Mucosa of stomach (tissue), 1 donor: ENCODE data around the gene SIDT2.

ENCODE experiments used
- H3K27me3 ChIP-seq: one replicate; pipeline ENCODE4 v1.7.0; 2013; ENCODE audit warnings: mild to moderate bottlenecking, low read length; ENCODE audit not compliant: control insufficient read depth, insufficient read depth
- H3K36me3 ChIP-seq: one replicate; pipeline ENCODE4 v1.7.0; 2013; ENCODE audit warnings: low read length; ENCODE audit not compliant: control insufficient read depth, insufficient read depth
- H3K4me1 ChIP-seq: one replicate; pipeline ENCODE4 v1.7.0; 2013; ENCODE audit warnings: mild to moderate bottlenecking, low read length; ENCODE audit not compliant: control insufficient read depth, insufficient read depth
- H3K4me3 ChIP-seq: one replicate; pipeline ENCODE4 v1.7.0; 2013; ENCODE audit warnings: low read length
- H3K9ac ChIP-seq: one replicate; pipeline ENCODE4 v1.7.0; 2013; ENCODE audit warnings: mild to moderate bottlenecking, low read length, moderate library complexity
- H3K9me3 ChIP-seq: one replicate; pipeline ENCODE4 v1.7.0; 2013; ENCODE audit warnings: mild to moderate bottlenecking, low read length, moderate library complexity; ENCODE audit not compliant: control insufficient read depth
- donor health status: Pancreatic carcinoma.

Gene SIDT2

DNA sequence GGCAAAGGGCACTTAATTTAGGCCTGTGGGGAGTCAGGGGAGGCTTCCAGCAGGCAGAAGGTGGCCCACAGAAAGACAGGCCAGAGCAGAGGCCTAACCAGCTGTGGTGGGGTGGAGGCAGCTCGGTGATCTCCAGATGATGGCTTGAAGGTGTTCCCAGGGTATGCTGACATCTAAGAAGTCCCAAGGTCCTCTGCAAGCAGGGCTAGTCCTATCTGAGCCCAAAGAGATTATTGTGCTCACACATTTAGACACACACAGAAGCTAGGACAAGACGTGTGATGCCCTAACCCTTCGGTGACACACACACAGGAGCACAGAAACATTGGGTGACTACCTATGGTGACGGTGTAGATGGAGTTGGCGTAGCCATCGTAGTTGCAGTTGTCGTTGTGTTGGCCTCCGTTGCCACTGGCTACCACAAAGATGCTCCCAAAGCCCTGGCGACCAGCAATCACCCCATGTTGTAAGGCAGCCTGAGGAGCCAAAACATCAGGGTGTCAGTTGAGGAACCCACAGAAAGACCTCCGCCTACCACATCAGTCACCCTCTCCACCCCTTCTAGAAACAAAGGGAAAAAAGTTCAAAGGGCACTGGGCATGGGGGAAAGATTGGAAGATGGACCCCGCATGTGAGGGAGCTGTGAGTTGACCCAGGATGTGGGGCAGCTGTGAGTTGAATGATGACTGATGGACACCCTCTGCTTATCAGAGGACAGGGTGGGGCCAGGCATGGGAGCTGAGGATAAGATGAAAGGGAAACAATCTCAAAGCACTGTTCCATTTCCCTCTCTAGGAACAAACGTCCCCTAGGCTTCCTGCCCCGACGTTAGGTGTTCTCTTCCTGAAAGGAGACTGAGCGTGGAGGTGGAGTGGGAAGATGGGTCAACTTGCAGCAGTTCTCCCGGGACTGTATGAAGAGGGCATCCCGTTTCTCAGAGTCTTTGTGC, 45.5 kb downstream of the SIDT2 start:
- peak overlapping the region; percentile 38 for H3K9ac ChIP-seq

DNA sequence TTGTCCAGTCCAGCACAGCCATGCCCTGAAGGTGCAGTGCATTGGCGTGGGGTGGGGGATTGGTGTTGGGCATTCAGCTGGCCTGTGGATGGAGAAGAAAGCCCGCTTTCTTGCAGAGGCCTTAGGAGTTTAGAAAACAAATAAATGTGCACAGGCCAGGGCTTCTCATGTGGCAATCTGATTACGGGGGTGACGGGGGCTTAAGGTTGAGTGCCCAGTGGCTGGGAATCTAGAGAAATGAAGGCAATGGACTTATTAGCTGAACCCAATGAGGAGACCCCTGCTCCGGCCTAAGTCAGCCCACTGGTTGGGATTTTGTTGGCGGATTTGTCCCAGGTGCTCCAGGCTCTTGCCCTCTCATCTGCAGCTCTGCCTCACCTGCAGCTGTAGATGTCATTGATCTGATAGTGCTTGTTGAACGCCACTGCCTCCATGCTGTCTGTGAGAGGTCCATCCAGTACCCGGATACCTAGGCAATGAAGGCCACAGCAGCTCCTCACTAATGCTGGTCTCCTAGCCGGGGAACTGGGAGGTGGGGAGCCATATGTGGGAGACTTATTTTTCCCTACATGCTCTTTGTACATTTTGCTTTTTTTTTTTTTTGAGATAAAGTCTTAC, 47.1 kb downstream of the SIDT2 start:
- peaks cover 67% of the 10 kb centered on the region for H3K4me1 ChIP-seq
- H3K4me3 ChIP-seq, result no peak overlapping the region
- no peaks in the 10 kb centered on the region for H3K27me3 ChIP-seq
- H3K9me3 ChIP-seq, result no peaks in the 10 kb centered on the region
- peaks cover 35% of the 10 kb centered on the region for H3K36me3 ChIP-seq
- H3K9ac ChIP-seq, result no peak overlapping the region

More for the DNA sequence above, 45.5 kb downstream of the SIDT2 start:
- Histone ChIP-seq H3K4me3 (peak overlapping the region; percentile 7), H3K36me3 (peaks cover 30% of the 10 kb centered on the region), H3K27me3 (no peaks in the 10 kb centered on the region), H3K9me3 (no peaks in the 10 kb centered on the region), H3K4me1 (peaks cover 72% of the 10 kb centered on the region)

DNA sequence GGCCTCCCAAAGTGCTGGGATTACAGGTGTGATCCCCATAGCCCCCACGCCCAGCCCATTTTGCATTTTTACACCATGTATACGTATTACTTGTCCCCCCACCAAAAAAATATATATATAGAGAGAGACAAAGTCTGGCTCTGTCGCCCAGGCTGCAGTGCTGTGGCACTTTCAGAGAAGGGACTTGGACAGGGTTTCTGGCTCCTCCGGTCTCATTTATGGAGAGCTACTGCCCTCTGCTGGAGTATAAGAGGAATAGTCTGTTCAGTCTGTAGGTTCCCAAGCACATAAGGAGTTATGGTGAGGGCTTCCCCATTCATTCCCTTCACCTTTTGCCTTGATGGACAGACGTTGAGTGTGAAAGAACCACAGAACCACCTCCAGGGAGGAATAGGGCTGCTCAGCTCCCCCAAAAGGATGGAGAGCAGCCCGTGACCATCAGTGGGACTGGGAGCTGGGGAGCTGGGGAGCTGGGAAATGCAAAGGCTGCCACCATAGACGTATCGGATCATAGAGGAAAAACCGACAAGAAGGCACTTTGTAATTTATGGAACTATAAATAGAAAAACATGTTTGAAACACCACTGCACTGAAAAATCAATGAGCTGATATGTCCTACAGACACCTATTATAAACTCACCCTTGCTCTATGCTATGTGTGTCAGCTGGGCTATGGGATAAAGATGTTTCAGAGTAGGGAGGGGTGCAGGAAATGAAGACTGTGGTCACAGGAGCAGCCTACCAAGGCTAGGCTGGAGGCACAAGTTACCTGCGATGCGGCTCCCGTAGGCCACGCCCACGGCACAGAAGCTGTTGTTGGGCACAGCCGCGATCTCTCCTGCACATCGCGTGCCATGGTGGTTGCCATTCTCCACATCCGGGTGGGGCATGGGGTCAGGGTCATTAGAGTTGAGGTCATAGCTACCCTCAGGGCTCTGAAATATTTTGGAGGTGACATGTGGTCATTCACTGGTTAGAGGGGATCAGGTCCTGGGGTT, 48.1 kb downstream of the SIDT2 start:
- Histone ChIP-seq H3K4me3 (no peak overlapping the region), H3K9me3 (no peaks in the 10 kb centered on the region), H3K4me1 (peaks cover 64% of the 10 kb centered on the region), H3K36me3 (peaks cover 35% of the 10 kb centered on the region), H3K9ac (no peak overlapping the region), H3K27me3 (no peaks in the 10 kb centered on the region)

DNA sequence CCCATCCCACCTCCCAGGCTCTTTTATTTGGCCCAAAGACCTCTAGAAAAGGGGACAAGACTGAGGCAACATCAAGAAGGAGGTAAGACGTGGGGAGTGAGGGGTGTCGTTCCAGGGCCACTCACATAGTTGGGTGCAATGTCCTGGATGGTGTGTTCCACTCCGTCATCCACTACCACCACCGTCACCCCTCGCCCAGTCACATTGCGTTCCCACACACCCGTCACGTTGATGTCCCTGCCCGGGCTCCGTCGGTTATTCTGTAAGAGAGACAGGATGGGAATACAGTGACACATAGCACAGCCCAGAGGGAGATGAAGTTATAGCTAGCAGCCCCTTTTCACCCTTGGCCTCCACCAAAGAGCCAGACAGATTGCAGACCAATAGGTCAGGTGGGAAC, 49.5 kb downstream of the SIDT2 start:
- Histone ChIP-seq H3K9me3 (no peaks in the 10 kb centered on the region), H3K4me3 (no peak overlapping the region), H3K27me3 (no peaks in the 10 kb centered on the region), H3K4me1 (peaks cover 56% of the 10 kb centered on the region), H3K36me3 (peaks cover 35% of the 10 kb centered on the region), H3K9ac (no peak overlapping the region)

DNA sequence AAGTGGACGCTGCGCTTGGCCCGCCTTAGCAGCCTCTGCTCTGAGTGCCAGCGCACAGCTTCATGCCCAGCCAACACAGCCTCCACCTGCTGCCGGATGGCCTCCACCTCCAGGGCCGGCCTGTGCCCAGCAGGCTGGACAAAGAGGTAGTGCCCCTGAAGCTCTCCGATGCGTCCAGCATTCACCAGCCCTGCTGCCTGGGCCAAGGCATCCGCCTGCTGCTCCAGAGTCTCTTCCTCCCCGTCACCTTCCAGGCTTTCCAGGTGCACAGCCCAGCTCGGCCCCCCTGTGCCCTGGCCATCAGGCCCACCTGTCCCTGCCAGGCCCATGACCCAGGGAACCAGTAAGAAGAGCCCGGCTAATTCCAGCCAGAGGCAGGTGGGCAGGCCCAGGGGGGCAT, 50.9 kb downstream of the SIDT2 start:
- Histone ChIP-seq H3K36me3 (peaks cover 27% of the 10 kb centered on the region), H3K4me3 (no peak overlapping the region), H3K27me3 (no peaks in the 10 kb centered on the region), H3K9ac (peak overlapping the region; percentile 99), H3K4me1 (peaks cover 49% of the 10 kb centered on the region), H3K9me3 (no peaks in the 10 kb centered on the region)

DNA sequence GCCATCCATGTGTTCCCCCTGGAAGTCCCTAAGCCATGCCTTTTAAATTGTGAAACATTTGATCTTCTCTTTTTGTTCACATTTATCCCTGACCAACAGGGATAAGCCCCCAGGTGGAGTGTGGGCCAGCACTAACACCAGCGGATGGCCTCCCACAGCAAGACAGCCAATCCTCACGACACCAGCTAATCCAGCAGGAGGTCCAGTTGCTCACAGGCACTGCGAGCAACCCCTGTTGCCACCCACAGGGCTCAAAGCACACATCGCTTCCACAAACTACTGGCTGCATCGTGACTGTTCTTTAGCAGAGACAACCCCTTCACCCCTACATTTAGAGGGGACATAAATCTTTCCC, 51.4 kb downstream of the SIDT2 start:
- H3K9me3 ChIP-seq, result no peaks in the 10 kb centered on the region
- H3K9ac ChIP-seq, result peak overlapping the region; percentile 99
- peak overlapping the region; percentile 86 for H3K4me3 ChIP-seq
- H3K4me1 ChIP-seq, result peaks cover 44% of the 10 kb centered on the region
- H3K27me3 ChIP-seq, result no peaks in the 10 kb centered on the region
- H3K36me3 ChIP-seq, result peaks cover 26% of the 10 kb centered on the region

DNA sequence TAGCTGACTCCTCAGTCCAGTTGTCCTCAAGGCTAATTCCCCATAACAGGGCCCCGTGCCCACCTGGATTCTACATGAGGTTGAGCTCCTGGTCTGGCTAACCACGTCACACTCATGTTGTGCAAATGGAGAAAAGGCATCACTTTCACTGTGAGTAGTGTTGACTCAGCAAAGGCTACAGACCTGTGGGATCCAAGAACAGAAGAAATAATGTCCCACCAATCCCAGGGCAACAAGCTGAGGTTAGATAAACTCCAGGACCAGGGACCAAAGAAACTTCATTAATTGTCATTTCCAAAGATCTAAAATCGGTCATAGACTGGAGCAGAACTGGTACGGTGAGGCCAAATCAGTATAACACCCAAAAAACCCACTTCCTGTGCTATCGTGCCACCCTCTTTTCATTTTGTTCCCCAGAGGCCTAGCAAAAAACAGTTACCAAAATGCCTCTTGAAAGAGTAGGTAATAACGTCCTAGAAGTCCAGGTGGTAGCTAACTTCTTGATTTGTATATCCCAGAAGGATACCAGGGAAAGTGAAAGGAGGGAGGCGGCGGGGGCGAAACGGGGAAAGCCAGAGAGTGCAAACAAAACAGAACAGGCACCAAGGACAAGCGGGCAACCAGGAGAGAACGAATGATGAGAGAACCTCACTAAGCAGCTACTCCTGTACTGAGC, 51.9 kb downstream of the SIDT2 start:
- Histone ChIP-seq H3K36me3 (peaks cover 26% of the 10 kb centered on the region), H3K4me1 (peaks cover 39% of the 10 kb centered on the region), H3K9me3 (no peaks in the 10 kb centered on the region), H3K9ac (peak overlapping the region; percentile 99), H3K4me3 (peak overlapping the region; percentile 86), H3K27me3 (no peaks in the 10 kb centered on the region)

DNA sequence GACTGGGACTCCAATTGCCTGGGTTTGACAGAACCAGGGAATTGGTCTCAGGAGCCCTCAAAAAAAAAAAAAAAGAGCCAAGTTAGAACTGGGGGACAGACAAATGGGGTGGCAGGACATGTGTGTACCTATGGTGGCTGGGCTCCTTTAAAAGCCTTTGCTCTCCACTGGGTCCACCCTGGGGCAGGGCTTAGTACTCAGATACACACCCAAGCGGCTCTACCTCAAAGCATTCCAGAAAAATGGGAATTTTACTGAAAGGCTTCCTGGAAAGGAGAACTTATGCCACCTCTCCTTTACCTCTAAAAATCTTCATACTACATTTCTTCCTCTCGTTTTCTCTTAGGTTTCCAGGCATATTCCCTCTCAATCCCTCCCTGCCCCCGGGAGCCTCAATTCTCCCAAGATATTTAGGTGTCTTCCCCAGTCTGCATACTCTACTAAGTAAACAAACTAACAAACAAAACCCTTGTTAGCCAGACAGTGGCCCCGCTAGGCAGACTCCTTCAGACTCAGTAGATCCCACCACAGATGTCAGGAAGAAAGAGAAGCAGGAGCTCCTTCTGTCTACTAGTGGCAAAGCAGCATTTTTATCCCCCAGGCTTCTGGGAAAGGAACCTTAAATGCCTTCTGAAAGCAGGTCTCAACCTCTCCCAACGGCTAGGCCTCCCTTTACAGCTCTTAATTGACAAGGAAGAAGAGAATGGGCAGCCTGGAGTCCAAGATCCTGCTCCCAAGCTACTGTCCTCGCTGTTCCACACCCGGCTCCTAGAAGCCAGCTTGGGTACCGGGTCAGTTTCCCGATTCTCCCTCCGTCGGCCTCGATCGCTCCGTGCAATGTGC, 52.7 kb downstream of the SIDT2 start:
- H3K36me3 ChIP-seq, result peaks cover 26% of the 10 kb centered on the region
- peak overlapping the region; percentile 99 for H3K9ac ChIP-seq
- H3K4me1 ChIP-seq, result peaks cover 31% of the 10 kb centered on the region
- peak overlapping the region; percentile 86 for H3K4me3 ChIP-seq
- no peaks in the 10 kb centered on the region for H3K27me3 ChIP-seq
- H3K9me3 ChIP-seq, result no peaks in the 10 kb centered on the region

DNA sequence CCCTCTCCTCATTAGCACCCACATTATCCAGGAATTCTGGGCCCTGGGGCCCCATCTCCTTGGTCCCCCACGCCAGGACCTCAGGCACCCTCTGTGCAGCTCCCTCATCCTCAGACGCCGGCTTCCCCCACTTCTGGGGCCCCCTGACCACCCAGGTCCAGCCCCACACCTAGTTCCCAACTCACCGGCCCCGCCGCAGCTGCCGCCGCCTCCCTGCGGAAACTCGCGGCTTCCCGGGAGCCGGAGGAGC, 53.2 kb downstream of the SIDT2 start, which contains the start of gene PCSK7:
TSS of gene PCSK7 (minus strand) at position 232 of the 250 bp plus-strand sequence. CDS start 2,229 bp downstream, outside the sequence.
- peak within 1 kb of the TSS; percentile 99 for H3K9ac ChIP-seq
- H3K27me3 ChIP-seq, result no peaks in the 10 kb centered on the region
- H3K4me1 ChIP-seq, result peaks cover 26% of the 10 kb centered on the region
- peaks cover 26% of the 10 kb centered on the region for H3K36me3 ChIP-seq
- no peaks in the 10 kb centered on the region for H3K9me3 ChIP-seq
- peak within 1 kb of the TSS; percentile 89 for H3K4me3 ChIP-seq

DNA sequence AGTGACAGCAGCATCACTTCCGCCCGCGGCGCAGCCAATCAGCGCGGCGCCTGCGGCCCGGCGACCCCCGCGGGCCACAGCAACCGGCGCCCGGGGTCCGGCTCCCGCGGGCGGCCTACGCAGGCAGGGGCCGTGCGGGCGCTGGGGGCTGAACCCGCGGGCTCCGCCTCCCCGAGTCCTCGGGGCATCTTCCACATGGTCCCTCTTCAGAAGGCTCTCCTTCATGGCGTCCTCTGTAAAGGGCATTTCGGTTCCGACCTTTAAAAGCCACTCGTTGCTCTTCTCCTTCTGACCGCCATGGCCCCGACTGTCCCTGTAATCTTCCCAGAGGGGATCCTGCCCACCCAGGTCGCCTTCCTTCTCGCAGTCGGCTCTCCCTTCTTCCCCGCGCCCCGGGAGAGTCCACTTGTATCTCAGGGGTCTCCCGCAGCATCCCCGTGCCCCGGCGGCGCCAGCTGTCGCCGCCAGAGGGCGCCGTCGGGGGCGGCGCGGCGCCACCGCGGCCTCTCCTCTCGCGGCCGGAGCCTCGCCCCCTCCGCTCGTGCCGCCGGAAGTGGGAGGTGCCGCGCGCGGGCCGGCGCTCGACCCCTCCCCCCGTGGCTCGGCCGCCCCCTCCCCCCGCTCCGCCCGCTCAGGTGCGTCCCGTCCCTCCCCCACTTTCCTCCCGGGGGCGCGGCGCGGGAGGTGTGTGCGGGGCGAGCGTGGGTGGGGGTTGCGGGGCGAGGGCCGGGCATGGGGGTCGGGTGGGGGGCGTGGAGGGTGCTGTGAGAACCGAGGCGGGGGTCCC, 53.7 kb downstream of the SIDT2 start, which contains the start of gene RNF214:
TSS of gene RNF214 (plus strand) at position 580 of the 787 bp plus-strand sequence. CDS start 1,602 bp downstream, outside the sequence.
- Histone ChIP-seq H3K9me3 (no peaks in the 10 kb centered on the region), H3K4me3 (peak within 1 kb of the TSS; percentile 89), H3K36me3 (peaks cover 22% of the 10 kb centered on the region), H3K4me1 (peaks cover 26% of the 10 kb centered on the region), H3K27me3 (no peaks in the 10 kb centered on the region), H3K9ac (peak within 1 kb of the TSS; percentile 99)
